Measurements from ENCODE around the gene TNKS1BP1.

Gene TNKS1BP1

DNA sequence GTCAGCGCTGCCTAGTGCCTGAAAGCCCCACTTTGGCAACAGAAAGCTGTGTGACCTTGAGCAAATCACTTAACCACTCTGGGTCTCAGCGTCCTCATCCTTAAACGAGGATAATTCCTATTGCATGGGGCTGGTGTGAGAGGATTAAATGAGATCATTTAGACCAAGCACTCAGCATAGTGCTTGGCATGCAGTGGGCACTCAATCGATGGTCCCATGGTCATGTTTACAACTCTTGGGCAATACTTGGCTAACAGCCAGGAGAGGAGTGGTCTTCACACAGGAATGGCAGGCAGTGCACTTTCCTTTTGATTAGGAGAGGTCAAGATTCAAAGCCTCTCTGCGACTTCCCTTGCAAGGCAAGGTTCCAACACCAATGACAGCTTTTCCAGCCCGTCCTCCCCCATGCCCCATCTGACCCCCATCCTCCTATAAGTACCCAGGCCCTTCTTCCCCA, 14.1 kb downstream of the TNKS1BP1 start:
- Histone ChIP-seq H3K4me1 (ENCODE audit: insufficient read depth, low read length) (peaks cover 10% of the 10 kb centered on the region), H3K4me3 (ENCODE audit: low read length) (no peak overlapping the region), H3K36me3 (ENCODE audit: insufficient read depth, low read length) (peaks cover 71% of the 10 kb centered on the region)

DNA sequence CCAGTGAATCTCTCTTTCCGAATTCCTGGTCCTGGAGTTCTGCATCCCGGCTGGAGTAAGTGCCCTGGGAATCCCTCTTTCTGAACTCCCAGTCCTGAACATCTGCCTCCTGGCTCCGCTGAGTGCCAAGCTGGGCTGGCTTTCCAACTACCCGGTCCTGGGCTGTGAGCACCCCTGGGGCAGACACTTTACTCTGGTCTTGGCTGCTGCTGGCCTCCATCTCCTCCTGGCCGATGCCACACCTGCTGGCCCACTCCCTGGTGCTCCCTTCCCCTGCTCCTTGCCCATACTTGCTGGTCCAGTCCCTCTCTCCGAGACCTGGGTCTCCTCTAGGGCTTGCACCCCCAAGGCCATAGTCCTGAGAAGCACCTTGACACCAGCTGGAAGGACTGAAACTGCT, 14.7 kb downstream of the TNKS1BP1 start:
- no peak overlapping the region for H3K4me3 ChIP-seq (ENCODE audit: low read length)
- H3K4me1 ChIP-seq (ENCODE audit: insufficient read depth, low read length), result peaks cover 5% of the 10 kb centered on the region
- peaks cover 71% of the 10 kb centered on the region for H3K36me3 ChIP-seq (ENCODE audit: insufficient read depth, low read length)

More for the DNA sequence above, 14.1 kb downstream of the TNKS1BP1 start:
- Histone ChIP-seq H3K9me3 (ENCODE audit: low read length) (no peaks in the 10 kb centered on the region), H3K27me3 (ENCODE audit: insufficient read depth, low read length) (no peaks in the 10 kb centered on the region), H2AFZ (ENCODE audit: low read depth, low read length) (no peak overlapping the region)

DNA sequence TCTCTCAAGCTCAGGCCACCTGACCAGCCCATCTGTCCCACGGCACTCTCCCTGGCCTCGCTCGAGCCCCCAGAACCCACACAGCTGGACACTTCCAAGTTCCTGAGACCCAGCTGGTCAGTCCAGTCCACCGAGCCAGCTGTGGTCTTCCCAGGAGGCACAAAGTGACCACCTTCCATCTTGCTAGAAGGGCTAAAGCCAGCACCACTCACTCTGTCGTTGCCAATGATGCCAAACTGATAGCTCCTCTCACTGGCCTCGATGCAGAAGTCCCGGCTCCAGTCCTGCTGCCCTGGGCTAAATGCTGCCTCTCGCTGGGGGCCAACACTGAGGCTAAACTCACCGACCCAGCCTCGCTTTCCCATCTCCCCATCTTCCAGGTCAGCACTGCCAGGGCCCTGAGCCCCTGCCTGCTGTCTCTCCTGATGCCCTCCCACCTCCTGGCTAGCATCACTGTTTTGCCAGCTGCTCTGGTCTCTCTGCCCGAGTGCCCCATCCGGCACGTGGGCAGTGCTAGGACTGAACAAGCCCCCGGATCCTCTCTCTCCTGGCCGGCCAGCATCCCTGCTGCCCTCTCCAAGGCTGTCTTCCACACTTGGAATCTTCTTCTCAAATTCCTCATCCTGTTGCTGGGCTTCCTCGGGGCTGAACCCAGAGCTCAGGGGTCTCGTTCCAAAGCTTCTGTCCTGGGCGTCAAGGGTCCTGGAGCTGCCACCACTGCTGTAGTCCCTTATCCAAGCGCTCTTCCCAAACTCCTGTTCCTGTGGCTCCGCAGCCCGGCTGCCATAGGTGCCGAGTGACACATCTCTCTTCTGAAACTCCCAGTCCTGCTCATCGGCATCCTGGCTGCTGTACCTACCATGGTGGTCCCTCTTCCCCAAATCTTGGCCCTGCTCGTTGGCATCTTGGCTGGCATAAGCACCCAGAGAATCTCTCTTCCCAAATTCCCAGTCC, 15.4 kb downstream of the TNKS1BP1 start:
- Histone ChIP-seq H3K36me3 (ENCODE audit: insufficient read depth, low read length) (peaks cover 66% of the 10 kb centered on the region), H3K9me3 (ENCODE audit: low read length) (no peaks in the 10 kb centered on the region), H3K27me3 (ENCODE audit: insufficient read depth, low read length) (no peaks in the 10 kb centered on the region), H2AFZ (ENCODE audit: low read depth, low read length) (no peak overlapping the region), H3K4me3 (ENCODE audit: low read length) (no peak overlapping the region), H3K4me1 (ENCODE audit: insufficient read depth, low read length) (no peaks in the 10 kb centered on the region)

More for the DNA sequence above, 14.7 kb downstream of the TNKS1BP1 start:
- H2AFZ ChIP-seq (ENCODE audit: low read depth, low read length), result no peak overlapping the region
- no peaks in the 10 kb centered on the region for H3K27me3 ChIP-seq (ENCODE audit: insufficient read depth, low read length)
- H3K9me3 ChIP-seq (ENCODE audit: low read length), result no peaks in the 10 kb centered on the region

DNA sequence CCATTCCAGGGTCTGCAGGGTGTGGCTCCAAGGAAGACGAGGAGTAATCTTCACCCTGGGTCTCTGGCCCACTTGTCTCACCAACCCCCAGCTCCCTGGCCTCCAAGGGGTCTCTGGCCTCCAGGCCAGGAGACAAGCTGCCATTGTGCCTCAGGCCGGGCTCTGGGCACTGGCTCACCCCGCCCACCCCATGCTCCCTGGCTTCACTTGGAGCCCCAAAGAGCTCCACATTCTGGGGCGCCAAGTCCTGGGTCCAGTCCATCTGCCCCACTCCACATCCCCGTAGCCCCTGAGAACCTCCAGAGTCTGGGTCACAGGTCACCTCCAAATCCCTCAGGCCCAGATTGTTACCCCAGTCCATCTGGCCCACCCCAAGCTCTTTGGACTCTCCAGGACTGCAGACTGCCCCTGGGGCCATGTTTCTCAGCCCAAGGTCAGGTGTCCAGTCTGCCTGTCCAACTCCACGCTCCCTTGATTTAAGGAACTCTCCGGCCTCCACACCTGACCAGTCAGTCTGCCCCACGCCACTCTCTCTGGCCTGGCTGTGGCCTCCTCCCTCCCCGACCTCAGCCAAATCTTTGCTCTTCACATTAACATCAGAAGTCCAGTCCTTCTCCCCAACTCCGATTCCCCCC, 16.2 kb downstream of the TNKS1BP1 start:
- Histone ChIP-seq H3K36me3 (ENCODE audit: insufficient read depth, low read length) (peaks cover 67% of the 10 kb centered on the region), H3K4me3 (ENCODE audit: low read length) (no peak overlapping the region), H3K4me1 (ENCODE audit: insufficient read depth, low read length) (no peaks in the 10 kb centered on the region), H3K27me3 (ENCODE audit: insufficient read depth, low read length) (no peaks in the 10 kb centered on the region), H2AFZ (ENCODE audit: low read depth, low read length) (no peak overlapping the region), H3K9me3 (ENCODE audit: low read length) (no peaks in the 10 kb centered on the region)

DNA sequence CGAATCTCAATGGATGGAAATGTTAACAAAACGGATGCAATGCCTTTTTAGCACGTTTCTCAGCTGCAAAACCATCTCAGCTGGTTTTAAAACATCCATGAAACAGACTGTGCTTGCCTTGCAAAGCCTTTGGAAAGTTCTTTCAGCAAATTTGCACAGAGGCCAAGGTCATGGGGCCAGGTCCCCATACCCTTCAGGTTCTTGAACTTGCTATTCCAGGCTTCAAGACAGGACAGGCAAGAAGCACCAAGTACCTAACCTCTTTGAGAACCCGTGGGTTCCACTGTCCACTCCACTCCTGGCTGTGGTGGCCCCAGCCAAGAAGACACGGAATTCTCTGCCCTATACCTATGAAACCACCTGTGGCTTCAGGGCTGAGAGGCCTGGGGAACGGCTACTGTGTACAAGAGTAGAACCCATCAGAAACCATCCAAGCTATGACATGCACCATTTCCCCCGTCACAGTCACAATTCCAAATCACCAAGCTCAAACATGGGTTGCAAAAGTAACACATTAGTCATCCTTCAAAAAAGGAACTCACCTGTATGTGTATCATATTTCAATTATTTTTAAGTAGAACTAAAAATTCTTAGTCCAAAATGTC, 17.0 kb downstream of the TNKS1BP1 start:
- H3K27me3 ChIP-seq (ENCODE audit: insufficient read depth, low read length), result no peaks in the 10 kb centered on the region
- H2AFZ ChIP-seq (ENCODE audit: low read depth, low read length), result no peak overlapping the region
- no peaks in the 10 kb centered on the region for H3K9me3 ChIP-seq (ENCODE audit: low read length)
- H3K4me3 ChIP-seq (ENCODE audit: low read length), result no peak overlapping the region
- H3K4me1 ChIP-seq (ENCODE audit: insufficient read depth, low read length), result no peaks in the 10 kb centered on the region
- peaks cover 65% of the 10 kb centered on the region for H3K36me3 ChIP-seq (ENCODE audit: insufficient read depth, low read length)

DNA sequence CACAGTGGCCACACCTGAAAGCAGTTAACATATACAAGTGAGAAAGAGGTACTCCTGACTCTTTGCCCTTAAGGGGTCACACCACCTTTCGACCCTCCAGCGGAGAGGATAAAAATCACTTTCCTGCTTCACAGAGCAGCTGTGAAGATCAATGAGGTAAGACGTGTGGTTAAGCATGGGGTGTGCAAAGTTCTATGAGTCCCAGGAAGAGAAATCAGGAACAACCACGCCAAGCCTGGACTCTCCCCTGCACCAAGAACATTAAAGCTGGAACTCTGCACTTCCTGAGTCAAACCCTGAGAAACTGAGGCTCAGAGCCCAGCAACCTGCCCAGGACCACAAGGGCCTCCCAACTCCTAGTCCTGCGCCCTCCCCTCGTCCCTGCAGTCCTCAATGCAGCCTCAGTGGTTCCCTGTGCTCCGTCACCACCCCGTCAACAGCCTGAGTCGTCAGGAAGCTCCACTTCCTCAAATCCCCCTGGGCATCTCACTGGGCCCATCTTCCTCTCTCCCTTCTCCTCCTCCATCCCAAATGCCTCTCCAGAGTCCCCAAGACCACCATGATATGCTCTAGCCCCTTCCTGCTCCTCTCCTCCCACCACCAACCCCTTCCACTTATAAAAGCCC, 17.7 kb downstream of the TNKS1BP1 start:
- no peak overlapping the region for H2AFZ ChIP-seq (ENCODE audit: low read depth, low read length)
- H3K27me3 ChIP-seq (ENCODE audit: insufficient read depth, low read length), result no peaks in the 10 kb centered on the region
- peaks cover 64% of the 10 kb centered on the region for H3K36me3 ChIP-seq (ENCODE audit: insufficient read depth, low read length)
- H3K9me3 ChIP-seq (ENCODE audit: low read length), result no peaks in the 10 kb centered on the region
- H3K4me3 ChIP-seq (ENCODE audit: low read length), result no peak overlapping the region
- H3K4me1 ChIP-seq (ENCODE audit: insufficient read depth, low read length), result no peaks in the 10 kb centered on the region

DNA sequence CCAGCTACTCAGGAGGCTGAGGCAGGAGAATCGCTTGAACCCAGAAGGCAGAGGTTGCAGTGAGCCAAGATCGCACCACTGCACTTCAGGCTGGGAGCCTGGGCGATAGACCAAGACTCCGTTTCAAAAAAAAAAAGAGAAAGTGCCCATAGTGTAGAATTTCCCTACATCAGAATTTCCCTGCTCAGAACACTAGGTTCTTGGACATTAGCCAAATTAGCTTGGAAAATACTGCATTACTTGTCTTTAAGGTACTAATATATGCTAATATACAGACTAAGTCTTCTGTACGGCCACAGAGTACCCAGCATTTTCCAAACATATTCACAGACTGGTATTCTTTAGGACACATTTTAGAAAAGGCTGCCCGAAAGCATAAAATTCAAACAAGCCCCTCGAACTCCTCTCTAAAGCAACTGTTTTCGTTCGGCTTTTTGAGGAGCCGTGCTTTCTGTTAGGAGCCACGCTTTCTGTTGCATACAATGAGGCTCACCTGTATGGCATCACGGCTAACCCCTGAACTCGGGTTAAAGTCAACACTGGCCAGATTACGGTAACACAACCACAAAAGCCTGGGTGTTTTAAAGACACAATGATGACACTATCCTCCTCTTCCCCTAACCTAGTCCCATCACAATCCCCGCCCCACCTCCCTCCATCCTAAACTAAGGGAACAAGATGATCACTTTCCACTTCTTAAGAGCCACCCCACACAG, 18.4 kb downstream of the TNKS1BP1 start:
- no peaks in the 10 kb centered on the region for H3K4me1 ChIP-seq (ENCODE audit: insufficient read depth, low read length)
- H3K27me3 ChIP-seq (ENCODE audit: insufficient read depth, low read length), result no peaks in the 10 kb centered on the region
- peaks cover 65% of the 10 kb centered on the region for H3K36me3 ChIP-seq (ENCODE audit: insufficient read depth, low read length)
- no peak overlapping the region for H2AFZ ChIP-seq (ENCODE audit: low read depth, low read length)
- no peaks in the 10 kb centered on the region for H3K9me3 ChIP-seq (ENCODE audit: low read length)
- no peak overlapping the region for H3K4me3 ChIP-seq (ENCODE audit: low read length)

DNA sequence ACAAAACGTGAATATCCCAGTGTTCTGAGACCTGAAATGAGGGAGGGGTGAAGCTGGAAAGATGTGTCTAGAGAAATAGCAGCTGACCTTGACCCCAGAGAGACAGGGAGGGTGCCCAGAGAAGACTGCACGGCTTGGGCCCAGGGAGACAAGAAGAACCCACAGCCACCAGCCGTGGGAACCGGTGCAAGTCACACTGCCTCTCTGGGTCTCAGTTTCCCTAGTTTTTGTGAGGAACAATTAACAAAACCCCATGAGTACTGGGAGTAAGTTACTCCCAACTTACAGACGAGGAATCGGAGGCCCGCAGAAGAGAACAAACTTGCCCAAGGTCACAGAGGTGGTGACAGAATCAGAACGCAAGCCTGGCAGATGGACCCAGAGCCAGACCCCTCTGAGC, 19.2 kb downstream of the TNKS1BP1 start:
- peaks cover under 1% of the 10 kb centered on the region for H3K9me3 ChIP-seq (ENCODE audit: low read length)
- peaks cover 68% of the 10 kb centered on the region for H3K36me3 ChIP-seq (ENCODE audit: insufficient read depth, low read length)
- H3K4me1 ChIP-seq (ENCODE audit: insufficient read depth, low read length), result no peaks in the 10 kb centered on the region
- no peaks in the 10 kb centered on the region for H3K27me3 ChIP-seq (ENCODE audit: insufficient read depth, low read length)
- no peak overlapping the region for H3K4me3 ChIP-seq (ENCODE audit: low read length)
- no peak overlapping the region for H2AFZ ChIP-seq (ENCODE audit: low read depth, low read length)

DNA sequence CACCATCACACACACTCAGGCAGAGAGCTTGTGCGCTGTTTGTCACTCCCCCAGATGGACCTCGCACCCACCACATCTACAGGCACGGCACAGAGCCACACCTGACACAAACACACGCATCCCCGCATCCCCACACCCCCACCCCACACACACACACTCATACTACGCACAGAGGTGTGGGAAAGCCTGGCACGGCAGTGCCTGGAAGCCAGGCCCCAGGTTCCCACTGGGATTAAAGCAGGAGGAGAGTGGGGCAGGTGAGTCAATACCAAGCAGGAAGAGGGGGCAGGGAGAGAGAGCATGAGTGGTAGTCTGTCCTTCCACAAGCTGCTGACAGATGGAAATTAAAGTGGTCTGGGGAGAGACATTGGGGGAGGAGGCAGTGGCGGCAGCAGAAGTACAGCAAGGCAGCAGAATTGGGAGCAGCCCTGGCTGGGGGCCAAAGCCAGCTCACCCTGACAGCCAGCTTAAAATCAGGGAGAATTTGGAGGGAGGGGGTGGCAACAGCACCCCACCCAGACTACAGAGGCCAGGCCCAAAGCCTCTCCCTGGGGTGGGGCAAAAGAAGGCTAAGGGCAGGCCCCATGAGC, 20.7 kb downstream of the TNKS1BP1 start:
- H3K4me3 ChIP-seq (ENCODE audit: low read length), result no peak overlapping the region
- no peaks in the 10 kb centered on the region for H3K27me3 ChIP-seq (ENCODE audit: insufficient read depth, low read length)
- H2AFZ ChIP-seq (ENCODE audit: low read depth, low read length), result no peak overlapping the region
- no peaks in the 10 kb centered on the region for H3K4me1 ChIP-seq (ENCODE audit: insufficient read depth, low read length)
- peaks cover 9% of the 10 kb centered on the region for H3K9me3 ChIP-seq (ENCODE audit: low read length)
- H3K36me3 ChIP-seq (ENCODE audit: insufficient read depth, low read length), result peaks cover 68% of the 10 kb centered on the region

DNA sequence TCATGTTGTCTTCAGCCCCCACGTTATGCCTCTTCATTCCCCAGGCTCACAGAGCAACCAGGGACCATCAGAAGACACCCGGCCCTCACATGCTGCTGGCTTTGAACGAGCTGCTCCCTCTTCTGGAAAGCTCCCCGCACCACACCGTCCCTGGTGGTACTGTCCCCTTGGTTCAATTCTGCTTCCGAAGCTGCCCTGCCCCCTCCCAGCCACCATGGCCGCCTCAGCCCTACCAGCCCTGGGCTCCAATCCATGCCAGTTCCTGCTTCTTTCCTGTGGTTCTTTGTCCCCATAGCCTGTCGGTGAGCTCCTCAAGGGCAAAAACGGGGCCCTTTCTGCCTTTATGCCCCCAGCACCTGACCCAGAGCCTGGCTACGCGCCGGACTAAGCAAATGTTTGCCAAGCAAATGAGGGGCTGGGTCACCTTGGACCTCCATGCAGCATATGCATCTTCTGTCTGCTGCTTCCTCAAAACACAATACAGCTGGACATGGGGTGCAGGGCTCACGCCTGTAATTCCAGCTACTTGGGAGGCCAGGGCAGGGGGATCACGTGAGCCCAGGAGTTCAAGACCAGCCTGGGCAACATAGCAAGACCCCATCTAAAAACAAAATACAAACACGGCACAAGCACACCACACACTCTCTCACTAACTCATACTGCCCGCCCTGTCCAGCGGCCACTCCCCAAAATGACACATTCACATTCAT, 21.3 kb downstream of the TNKS1BP1 start:
- Histone ChIP-seq H3K27me3 (ENCODE audit: insufficient read depth, low read length) (no peaks in the 10 kb centered on the region), H3K4me3 (ENCODE audit: low read length) (no peak overlapping the region), H3K9me3 (ENCODE audit: low read length) (peaks cover 12% of the 10 kb centered on the region), H2AFZ (ENCODE audit: low read depth, low read length) (no peak overlapping the region), H3K4me1 (ENCODE audit: insufficient read depth, low read length) (no peaks in the 10 kb centered on the region), H3K36me3 (ENCODE audit: insufficient read depth, low read length) (peaks cover 67% of the 10 kb centered on the region)

DNA sequence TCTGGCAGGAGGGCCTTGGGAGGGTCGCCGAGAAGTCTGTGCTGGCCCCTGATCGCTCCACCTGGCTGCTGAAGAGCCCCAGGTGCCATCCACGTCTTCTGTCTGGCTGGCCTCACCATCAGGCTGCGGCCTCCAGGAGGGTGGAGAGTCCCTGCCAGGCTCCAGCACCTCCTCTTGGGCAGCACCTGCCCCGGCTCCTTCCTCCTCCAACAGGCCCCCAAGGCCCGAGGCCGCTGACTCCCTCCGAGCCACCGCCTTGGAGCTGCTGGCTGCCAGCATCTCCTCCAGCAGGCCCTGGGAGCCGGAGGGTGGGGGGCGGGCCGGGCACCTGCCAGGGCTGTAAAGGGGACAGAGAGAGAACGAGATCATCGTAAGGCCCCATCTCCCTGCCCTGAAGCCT, 22.3 kb downstream of the TNKS1BP1 start:
- Histone ChIP-seq H2AFZ (ENCODE audit: low read depth, low read length) (no peak overlapping the region), H3K27me3 (ENCODE audit: insufficient read depth, low read length) (no peaks in the 10 kb centered on the region)

More for the DNA sequence above, 22.3 kb downstream of the TNKS1BP1 start:
- H3K4me1 ChIP-seq (ENCODE audit: insufficient read depth, low read length), result no peaks in the 10 kb centered on the region
- no peak overlapping the region for H3K4me3 ChIP-seq (ENCODE audit: low read length)
- H3K36me3 ChIP-seq (ENCODE audit: insufficient read depth, low read length), result peaks cover 70% of the 10 kb centered on the region
- peaks cover 15% of the 10 kb centered on the region for H3K9me3 ChIP-seq (ENCODE audit: low read length)

Measured in neuron (in vitro differentiated cells).